Hepatocyte (in vitro differentiated cells): ENCODE data around the gene TP53I13.

ENCODE experiments used
- EZH2 ChIP-seq: fragments of 200-600 bp; sonication (generic); IDR thresholded peaks from 2 replicates; pipeline ENCODE4 v1.6.1; 2016; ENCODE audit warnings: antibody characterized with exemption, mild to moderate bottlenecking, borderline replicate concordance
- EZH2phosphoT487 ChIP-seq: fragments of 200-600 bp; sonication (generic); IDR thresholded peaks from one replicate; pipeline ENCODE4 v1.6.1; 2018; ENCODE audit warnings: antibody characterized with exemption, mild to moderate bottlenecking, low read depth, moderate library complexity; ENCODE audit not compliant: unreplicated experiment, severe bottlenecking
- TF ChIP-seq, protein P1 (sequence below): fragments of 200-600 bp; sonication (generic); IDR thresholded peaks from 2 replicates; pipeline ENCODE4 v1.5.1; 2016; ENCODE audit warnings: antibody characterized with exemption, mild to moderate bottlenecking; ENCODE audit not compliant: poor library complexity

DNA sequence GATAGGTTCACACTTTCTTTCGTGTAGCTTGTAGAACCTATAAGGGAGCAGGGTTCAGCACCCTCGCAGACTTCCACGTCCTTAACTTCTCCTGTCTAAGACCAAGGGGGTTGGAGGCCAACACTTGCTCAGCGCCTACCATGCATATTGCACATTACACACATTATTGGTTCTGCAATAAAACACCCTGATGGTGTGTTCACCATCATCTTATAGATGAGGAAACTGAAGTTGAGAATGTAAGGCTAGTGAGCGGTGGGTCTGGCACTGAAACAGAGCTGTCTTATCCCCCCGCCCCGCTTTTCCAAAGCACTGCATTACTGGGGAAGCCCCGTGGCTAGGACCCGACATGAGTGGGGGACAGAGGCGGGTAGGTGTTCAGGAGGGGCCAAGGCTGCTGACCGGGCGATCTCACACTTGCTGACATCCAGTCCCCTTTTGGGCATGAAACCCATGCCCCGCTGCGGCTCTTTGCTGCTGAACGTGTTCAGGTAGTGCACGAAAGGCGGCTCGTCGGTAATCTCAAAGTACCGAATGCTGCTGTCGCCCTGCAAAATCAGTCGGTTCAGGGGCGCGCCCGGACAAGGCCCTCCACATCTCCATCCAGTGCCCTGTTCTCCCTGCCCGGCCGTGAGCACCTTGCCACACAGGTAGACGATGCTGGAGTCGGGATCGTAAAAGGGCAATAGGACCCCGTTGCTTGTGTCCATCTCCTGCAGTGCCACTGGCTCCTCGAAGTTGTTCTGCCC is 48.0 kb downstream of the TP53I13 start:
- TF ChIP-seq, protein P1, sequence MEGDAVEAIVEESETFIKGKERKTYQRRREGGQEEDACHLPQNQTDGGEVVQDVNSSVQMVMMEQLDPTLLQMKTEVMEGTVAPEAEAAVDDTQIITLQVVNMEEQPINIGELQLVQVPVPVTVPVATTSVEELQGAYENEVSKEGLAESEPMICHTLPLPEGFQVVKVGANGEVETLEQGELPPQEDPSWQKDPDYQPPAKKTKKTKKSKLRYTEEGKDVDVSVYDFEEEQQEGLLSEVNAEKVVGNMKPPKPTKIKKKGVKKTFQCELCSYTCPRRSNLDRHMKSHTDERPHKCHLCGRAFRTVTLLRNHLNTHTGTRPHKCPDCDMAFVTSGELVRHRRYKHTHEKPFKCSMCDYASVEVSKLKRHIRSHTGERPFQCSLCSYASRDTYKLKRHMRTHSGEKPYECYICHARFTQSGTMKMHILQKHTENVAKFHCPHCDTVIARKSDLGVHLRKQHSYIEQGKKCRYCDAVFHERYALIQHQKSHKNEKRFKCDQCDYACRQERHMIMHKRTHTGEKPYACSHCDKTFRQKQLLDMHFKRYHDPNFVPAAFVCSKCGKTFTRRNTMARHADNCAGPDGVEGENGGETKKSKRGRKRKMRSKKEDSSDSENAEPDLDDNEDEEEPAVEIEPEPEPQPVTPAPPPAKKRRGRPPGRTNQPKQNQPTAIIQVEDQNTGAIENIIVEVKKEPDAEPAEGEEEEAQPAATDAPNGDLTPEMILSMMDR: no peak
- TF ChIP-seq EZH2 (no peak), EZH2phosphoT487 (no peak)
